H1 (cell line): Measurements from ENCODE around the gene LENG1. TPM values are rescaled to one million over a fixed set of nuclear protein-coding genes. Genes with fewer than 3 reads are reported as not detected.
A peak's percentile ranks its signal among the peaks of the same experiment; 100 is the strongest.

Source experiments
- CHD7 ChIP-seq: fragments of 300-600 bp; sonication (generic); IDR thresholded peaks from 2 replicates; pipeline ENCODE4 v1.7.1; 2012; ENCODE audit warnings: low read length, moderate library complexity, mild to moderate bottlenecking, inconsistent platforms; ENCODE audit not compliant: insufficient replicate concordance
- EGR1 ChIP-seq: IDR thresholded peaks from 2 replicates; pipeline ENCODE4 v1.6.1; 2011; ENCODE audit warnings: low read depth, low read length, borderline replicate concordance
- EZH2 ChIP-seq: fragments of 200-600 bp; sonication (generic); IDR thresholded peaks from 2 replicates; pipeline ENCODE4 v1.7.1; 2012; ENCODE audit warnings: low read depth, mild to moderate bottlenecking, moderate library complexity, low read length, inconsistent platforms; ENCODE audit not compliant: severe bottlenecking
- PHF8 ChIP-seq: fragments of 200-600 bp; sonication (generic); conservative IDR thresholded peaks from 2 replicates; pipeline ENCODE4 v1.7.1; 2012; ENCODE audit warnings: low read depth, mild to moderate bottlenecking, inconsistent platforms, low read length, moderate library complexity
- RNF2 ChIP-seq: fragments of 200-900, 300-1000 bp; sonication (generic); IDR thresholded peaks from 2 replicates; pipeline ENCODE4 v1.7.1; 2016; ENCODE audit warnings: borderline replicate concordance, low read depth, mild to moderate bottlenecking, antibody characterized with exemption, low read length; ENCODE audit not compliant: poor library complexity, severe bottlenecking; ENCODE audit errors: missing control alignments
- SUZ12 ChIP-seq: fragments of 200-600 bp; sonication (generic); IDR thresholded peaks from 2 replicates; pipeline ENCODE4 v1.6.1; 2012; ENCODE audit warnings: mild to moderate bottlenecking, inconsistent platforms, low read length, moderate library complexity, mixed read lengths
- polyA plus RNA-seq, 7 experiments: library from polyadenylated mRNA; depleted of rRNA in 3 of 7; stranded (reverse) in 5 of 7; unstranded in 2 of 7; fragments of >200 nt in 5 of 7; fragments of 200-250 nt in 2 of 7; gene quantifications; 1 replicate in 5 of 7; 2 replicates in 1 of 7; 4 replicates in 1 of 7; pipeline versions ENCODE4 v1.2.1 to v1.2.3, GENCODE V29; 2011 to 2013; ENCODE audit warnings: missing spikeins in 2 of 7, mixed read lengths in 2 of 7
- total RNA-seq: library from RNA; stranded (reverse); fragmentation: NEBNext Ultra II Directional; extraction: Animal tissue kit (Norgen Biotek cat#: 25700); gene quantifications from 2 replicates; pipeline ENCODE4 v1.2.1, GENCODE V29; 2021
- TF ChIP-seq, protein P1 (sequence below): IDR thresholded peaks from 2 replicates; pipeline ENCODE4 v1.6.1; 2012; ENCODE audit warnings: low read length, inconsistent platforms

LENG1 gene
- total and polyA plus RNA-seq, 2 of the 8 experiments (the other 6 are each of a cell fraction or from before 2014, with no cell fraction given): 1.2 to 4.4 TPM

GRCh38 chr19:54133312-54133956, 26.1 kb downstream of the LENG1 start (continued):
- TF ChIP-seq EGR1: peak; percentile 96
- peak; percentile 71 for TF ChIP-seq RNF2
- peak; percentile 37; the same call in 1 of the 2 replicates for TF ChIP-seq SUZ12
- no peak for TF ChIP-seq CHD7
- TF ChIP-seq EZH2: no peak
- 0 out of 2 replicates have a peak, but pooled peaks have one; percentile 23 for TF ChIP-seq PHF8
- TF ChIP-seq, protein P1, sequence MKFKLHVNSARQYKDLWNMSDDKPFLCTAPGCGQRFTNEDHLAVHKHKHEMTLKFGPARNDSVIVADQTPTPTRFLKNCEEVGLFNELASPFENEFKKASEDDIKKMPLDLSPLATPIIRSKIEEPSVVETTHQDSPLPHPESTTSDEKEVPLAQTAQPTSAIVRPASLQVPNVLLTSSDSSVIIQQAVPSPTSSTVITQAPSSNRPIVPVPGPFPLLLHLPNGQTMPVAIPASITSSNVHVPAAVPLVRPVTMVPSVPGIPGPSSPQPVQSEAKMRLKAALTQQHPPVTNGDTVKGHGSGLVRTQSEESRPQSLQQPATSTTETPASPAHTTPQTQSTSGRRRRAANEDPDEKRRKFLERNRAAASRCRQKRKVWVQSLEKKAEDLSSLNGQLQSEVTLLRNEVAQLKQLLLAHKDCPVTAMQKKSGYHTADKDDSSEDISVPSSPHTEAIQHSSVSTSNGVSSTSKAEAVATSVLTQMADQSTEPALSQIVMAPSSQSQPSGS: 0 out of 2 replicates have a peak, but pooled peaks have one; percentile 12
